Endothelial cell (in vitro differentiated cells): Measurements from ENCODE around the gene CES3. TPM values are rescaled to one million over a fixed set of nuclear protein-coding genes. Genes with fewer than 3 reads are reported as not detected.

ENCODE experiments used
- DNase-seq: peaks from one replicate; pipeline ENCODE4 v3.0.0; 2021; ENCODE audit warnings: low spot score
- H3K27ac Mint-ChIP-seq: one replicate; pipeline ENCODE4 v1.8.0; 2021; ENCODE audit warnings: mixed read lengths, inconsistent platforms; ENCODE audit not compliant: unreplicated experiment
- H3K27me3 Mint-ChIP-seq: one replicate; pipeline ENCODE4 v1.8.0; 2021; ENCODE audit warnings: mild to moderate bottlenecking, moderate library complexity, mixed read lengths, inconsistent platforms; ENCODE audit not compliant: unreplicated experiment
- H3K36me3 Mint-ChIP-seq: one replicate; pipeline ENCODE4 v1.8.0; 2021; ENCODE audit warnings: mild to moderate bottlenecking, low read depth, mixed read lengths, inconsistent platforms; ENCODE audit not compliant: unreplicated experiment
- H3K4me1 Mint-ChIP-seq: one replicate; pipeline ENCODE4 v1.8.0; 2021; ENCODE audit warnings: mild to moderate bottlenecking, mixed read lengths, inconsistent platforms; ENCODE audit not compliant: unreplicated experiment
- H3K4me3 Mint-ChIP-seq: one replicate; pipeline ENCODE4 v1.8.0; 2021; ENCODE audit warnings: mild to moderate bottlenecking, mixed read lengths, inconsistent platforms; ENCODE audit not compliant: unreplicated experiment
- H3K9me3 Mint-ChIP-seq: one replicate; pipeline ENCODE4 v1.8.0; 2021; ENCODE audit warnings: mixed read lengths, inconsistent platforms; ENCODE audit not compliant: unreplicated experiment
- total RNA-seq: library from RNA; stranded (reverse); fragmentation: NEBNext Ultra II Directional; extraction: Animal tissue kit (Norgen Biotek cat#: 25700); gene quantifications from one replicate; pipeline ENCODE4 v1.2.1, GENCODE V29; 2021; ENCODE audit not compliant: unreplicated experiment
- TF ChIP-seq, protein P1 (sequence below): fragments of 200-600 bp; sonication (generic); IDR thresholded peaks from one replicate; pipeline ENCODE4 v1.5.0; 2021; ENCODE audit warnings: antibody characterized with exemption; ENCODE audit not compliant: unreplicated experiment

CES3 gene
- total RNA-seq, 1 donor from 2014 or later: 2.5 TPM

DNA sequence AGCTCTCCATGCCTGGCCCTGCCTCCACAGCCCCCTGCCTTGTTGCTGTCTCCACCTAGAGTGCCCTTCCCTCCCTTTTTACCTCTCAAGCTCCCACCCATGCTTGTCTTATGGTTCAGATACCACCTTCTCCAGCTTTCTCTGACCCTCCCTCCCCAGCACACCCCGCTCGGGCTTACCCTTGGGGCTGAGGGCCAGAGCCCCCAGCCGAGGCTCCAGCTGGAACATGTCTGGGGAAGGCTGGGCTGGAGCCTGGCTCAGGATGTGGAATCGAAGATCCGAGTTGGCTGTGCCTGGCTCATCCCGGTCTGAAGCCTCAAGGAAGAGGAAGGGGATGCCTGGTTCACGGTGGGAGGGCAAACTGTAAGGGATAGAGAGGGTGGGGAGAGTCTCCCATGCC lies 46.0 kb upstream of the CES3 start:
- no peaks in the 10 kb centered on the region for H3K36me3 Mint-ChIP-seq
- H3K4me3 Mint-ChIP-seq: no peak overlapping the region
- TF ChIP-seq, protein P1, sequence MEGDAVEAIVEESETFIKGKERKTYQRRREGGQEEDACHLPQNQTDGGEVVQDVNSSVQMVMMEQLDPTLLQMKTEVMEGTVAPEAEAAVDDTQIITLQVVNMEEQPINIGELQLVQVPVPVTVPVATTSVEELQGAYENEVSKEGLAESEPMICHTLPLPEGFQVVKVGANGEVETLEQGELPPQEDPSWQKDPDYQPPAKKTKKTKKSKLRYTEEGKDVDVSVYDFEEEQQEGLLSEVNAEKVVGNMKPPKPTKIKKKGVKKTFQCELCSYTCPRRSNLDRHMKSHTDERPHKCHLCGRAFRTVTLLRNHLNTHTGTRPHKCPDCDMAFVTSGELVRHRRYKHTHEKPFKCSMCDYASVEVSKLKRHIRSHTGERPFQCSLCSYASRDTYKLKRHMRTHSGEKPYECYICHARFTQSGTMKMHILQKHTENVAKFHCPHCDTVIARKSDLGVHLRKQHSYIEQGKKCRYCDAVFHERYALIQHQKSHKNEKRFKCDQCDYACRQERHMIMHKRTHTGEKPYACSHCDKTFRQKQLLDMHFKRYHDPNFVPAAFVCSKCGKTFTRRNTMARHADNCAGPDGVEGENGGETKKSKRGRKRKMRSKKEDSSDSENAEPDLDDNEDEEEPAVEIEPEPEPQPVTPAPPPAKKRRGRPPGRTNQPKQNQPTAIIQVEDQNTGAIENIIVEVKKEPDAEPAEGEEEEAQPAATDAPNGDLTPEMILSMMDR: no peak
- no peak overlapping the region for H3K27ac Mint-ChIP-seq
- no peak for DNase-seq
- H3K4me1 Mint-ChIP-seq: no peaks in the 10 kb centered on the region
- no peaks in the 10 kb centered on the region for H3K9me3 Mint-ChIP-seq
- H3K27me3 Mint-ChIP-seq: peaks cover 8% of the 10 kb centered on the region

DNA sequence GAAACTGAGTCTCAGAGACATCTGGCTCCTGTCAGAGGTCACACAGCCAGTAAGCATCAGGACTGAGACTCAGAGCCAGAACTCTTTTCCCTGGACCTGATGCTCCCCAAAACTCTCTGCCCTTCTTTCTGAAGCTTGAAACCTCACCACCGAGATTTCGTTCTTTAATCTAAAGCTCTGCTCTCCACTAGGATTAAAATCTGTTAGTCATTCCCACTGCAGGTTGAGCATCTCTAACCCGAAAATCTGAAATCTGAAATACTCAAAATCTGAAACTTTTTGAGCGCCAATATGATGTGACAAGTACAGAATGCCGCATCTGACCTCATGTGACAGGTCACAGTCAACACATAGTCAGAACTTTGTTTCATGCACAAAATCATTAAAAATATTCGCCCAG lies 44.5 kb upstream of the CES3 start:
- H3K27ac Mint-ChIP-seq: no peak overlapping the region
- no peaks in the 10 kb centered on the region for H3K9me3 Mint-ChIP-seq
- TF ChIP-seq, protein P1: no peak
- no peak overlapping the region for H3K4me3 Mint-ChIP-seq
- H3K4me1 Mint-ChIP-seq: no peaks in the 10 kb centered on the region
- no peak for DNase-seq
- no peaks in the 10 kb centered on the region for H3K36me3 Mint-ChIP-seq
- H3K27me3 Mint-ChIP-seq: peaks cover 8% of the 10 kb centered on the region

- TF ChIP-seq, protein P1: no peak
- Mint-ChIP-seq H3K27me3 (peaks cover 8% of the 10 kb centered on the region), H3K36me3 (no peaks in the 10 kb centered on the region), H3K9me3 (no peaks in the 10 kb centered on the region), H3K27ac (no peak overlapping the region), H3K4me3 (no peak overlapping the region), H3K4me1 (no peaks in the 10 kb centered on the region)
- no peak for DNase-seq
Observed at GRCh38 chr16:66917741-66918140, 43.3 kb upstream of the CES3 start.

DNA sequence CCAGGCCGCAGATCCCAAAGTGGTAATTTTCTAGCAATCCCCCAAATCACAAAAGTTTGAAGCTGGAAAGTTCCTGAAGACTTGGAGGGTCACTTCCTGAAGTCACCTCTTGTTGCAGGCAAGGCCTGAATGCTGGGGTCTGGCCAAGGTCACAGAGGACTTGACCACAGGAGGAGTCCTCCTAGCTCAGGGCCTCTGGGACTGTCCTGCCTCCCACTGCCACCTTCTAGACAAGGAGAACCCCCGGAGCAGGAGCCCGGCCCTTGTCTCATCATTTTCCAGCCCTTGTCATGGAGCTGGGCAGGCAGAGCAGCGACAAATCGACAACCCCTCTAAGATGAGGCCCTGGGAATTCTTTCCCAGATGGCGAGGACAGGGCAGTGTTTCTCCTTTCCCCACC lies 42.7 kb upstream of the CES3 start:
- peaks cover 8% of the 10 kb centered on the region for H3K27me3 Mint-ChIP-seq
- H3K27ac Mint-ChIP-seq: no peak overlapping the region
- TF ChIP-seq, protein P1: no peak
- no peaks in the 10 kb centered on the region for H3K4me1 Mint-ChIP-seq
- H3K36me3 Mint-ChIP-seq: no peaks in the 10 kb centered on the region
- no peak for DNase-seq
- H3K9me3 Mint-ChIP-seq: no peaks in the 10 kb centered on the region
- H3K4me3 Mint-ChIP-seq: no peak overlapping the region

- Mint-ChIP-seq H3K27ac (no peak within 1 kb of the TSS), H3K9me3 (no peaks in the 10 kb centered on the region), H3K36me3 (no peaks in the 10 kb centered on the region), H3K4me3 (no peak within 1 kb of the TSS), H3K27me3 (peaks cover 10% of the 10 kb centered on the region), H3K4me1 (no peaks in the 10 kb centered on the region)
- DNase-seq: no peak
- TF ChIP-seq, protein P1: no peak
Observed at GRCh38 chr16:66918803-66919568, 42.1 kb upstream of the CES3 start, which contains the start of gene CDH16. TSS of gene CDH16 (minus strand) at chr16:66918885. CDS start at chr16:66918065, 820 bp downstream.
